B cell (primary cell): Measurements from ENCODE around the gene KLHL17. TPM values are rescaled to one million over a fixed set of nuclear protein-coding genes. Genes with fewer than 3 reads are reported as not detected.

Experiments used
- ATAC-seq: fragments of 200-7000 bp; cut with Tn5 transposase; one replicate; pipeline ENCODE4 v1.10.0; 2021; ENCODE audit warnings: low read depth, mild to moderate bottlenecking, moderate number of reproducible peaks, moderate library complexity
- CTCF ChIA-PET: fragments of 350-600 bp; sonication (Branson Sonifier 250); formaldehyde crosslinking; loops from one replicate; lab custom pipeline; 2021; ENCODE audit warnings: antibody characterized with exemption, inconsistent platforms; lab: Charles Lee
- POLR2A ChIA-PET: fragments of 350-600 bp; sonication (Branson Sonifier 250); formaldehyde crosslinking; loops from one replicate; lab custom pipeline; 2021; ENCODE audit warnings: antibody characterized with exemption; lab: Charles Lee
- DNase-seq: peaks from one replicate; pipeline ENCODE4 v3.0.0; 2013
- H2AFZ ChIP-seq: 2 replicates; pipeline ENCODE4 v1.6.1; 2012; ENCODE audit warnings: mild to moderate bottlenecking, low read depth, low read length; ENCODE audit not compliant: insufficient read depth, poor library complexity, severe bottlenecking
- H3K27ac ChIP-seq, 2 donors: 1 replicate in 1 of 2; 2 replicates in 1 of 2; pipeline ENCODE4 v1.5.1; 2012 to 2013; ENCODE audit warnings: low read length in 2 of 2, mild to moderate bottlenecking in 2 of 2, moderate library complexity in 1 of 2
- H3K27me3 ChIP-seq, 4 experiments: fragments of 200-600 bp in 1 of 4; sonication (generic) in 1 of 4; replicated peaks in 1 of 4; 1 replicate in 2 of 4; 2 replicates in 2 of 4; pipeline versions ENCODE4 v1.6.1 to v1.7.0; 2013 to 2016; ENCODE audit warnings: low read length in 3 of 4, mild to moderate bottlenecking in 2 of 4, mixed read lengths in 1 of 4, moderate library complexity in 1 of 4; ENCODE audit not compliant: insufficient read depth in 4 of 4, control insufficient read depth in 3 of 4; ENCODE audit errors: control extremely low read depth in 1 of 4
- H3K36me3 ChIP-seq, 2 experiments: replicated peaks in 1 of 2; 1 replicate in 1 of 2; 2 replicates in 1 of 2; pipeline versions ENCODE4 v1.6.1 to v1.7.1; 2013; ENCODE audit warnings: low read length in 1 of 2; ENCODE audit not compliant: insufficient read depth in 2 of 2, control insufficient read depth in 1 of 2; ENCODE audit errors: control extremely low read depth in 1 of 2, extremely low read depth in 1 of 2
- H3K4me1 ChIP-seq, 2 donors: fragments of 200-600 bp in 1 of 2; sonication (generic) in 1 of 2; 1 replicate in 1 of 2; 2 replicates in 1 of 2; pipeline versions ENCODE4 v1.5.1 to v1.6.1; 2013 to 2017; ENCODE audit warnings: low read length in 2 of 2; ENCODE audit not compliant: control insufficient read depth in 2 of 2, insufficient read depth in 2 of 2
- H3K4me2 ChIP-seq: replicated peaks from 2 replicates; pipeline ENCODE3; 2012; ENCODE audit warnings: mild to moderate bottlenecking, low read depth, low read length; ENCODE audit not compliant: poor library complexity, severe bottlenecking
- H3K4me3 ChIP-seq, 5 experiments: fragments of 200-600 bp in 1 of 5; sonication (generic) in 1 of 5; 1 replicate in 3 of 5; 2 replicates in 2 of 5; pipeline versions ENCODE4 v1.5.1 to v1.7.0; 2011 to 2016; ENCODE audit warnings: low read length in 4 of 5, mild to moderate bottlenecking in 4 of 5, low read depth in 2 of 5, control low read depth in 1 of 5, moderate library complexity in 1 of 5; ENCODE audit not compliant: insufficient read depth in 1 of 5; ENCODE audit errors: control extremely low read depth in 1 of 5, extremely low read depth in 1 of 5
- H3K79me2 ChIP-seq: fragments of 200-600 bp; sonication (generic); one replicate; pipeline ENCODE4 v1.6.0; 2016; ENCODE audit warnings: low read length; ENCODE audit not compliant: control insufficient read depth, insufficient read depth
- H3K9ac ChIP-seq: fragments of 200-600 bp; sonication (generic); 2 replicates; pipeline ENCODE4 v1.6.1; 2017; ENCODE audit warnings: mild to moderate bottlenecking, low read length, moderate library complexity
- H3K9me3 ChIP-seq, 3 donors: one replicate each; pipeline versions ENCODE4 v1.6.1 to v1.7.1; 2013; ENCODE audit warnings: low read length in 2 of 3; ENCODE audit not compliant: control insufficient read depth in 2 of 3, insufficient read depth in 1 of 3; ENCODE audit errors: control extremely low read depth in 1 of 3
- H4K20me1 ChIP-seq: 2 replicates; pipeline ENCODE4 v1.6.0; 2012; ENCODE audit warnings: mild to moderate bottlenecking, low read length; ENCODE audit not compliant: insufficient read depth, control insufficient read depth, poor library complexity, severe bottlenecking
- H3K27ac Mint-ChIP-seq: one replicate; pipeline ENCODE4 v1.8.0; 2021; ENCODE audit warnings: mixed read lengths
- H3K27me3 Mint-ChIP-seq: one replicate; pipeline ENCODE4 v1.8.0; 2021; ENCODE audit warnings: mixed read lengths
- H3K4me1 Mint-ChIP-seq: one replicate; pipeline ENCODE4 v1.8.0; 2021; ENCODE audit warnings: mixed read lengths
- H3K4me3 Mint-ChIP-seq: one replicate; pipeline ENCODE4 v1.8.0; 2021; ENCODE audit warnings: mixed read lengths
- H3K9me3 Mint-ChIP-seq: one replicate; pipeline ENCODE4 v1.8.0; 2022; ENCODE audit warnings: mixed read lengths; ENCODE audit not compliant: insufficient read depth
- EZH2 ChIP-seq: IDR thresholded peaks from 2 replicates; pipeline ENCODE4 v1.6.1; 2012; ENCODE audit warnings: borderline replicate concordance, low read depth, mild to moderate bottlenecking, moderate library complexity, low read length; ENCODE audit not compliant: insufficient read depth, poor library complexity, severe bottlenecking
- WGBS: methylation state at CpG from one replicate; pipeline ENCODE4 v1.1.5; 2013; ENCODE audit warnings: missing lambda C conversion rate; ENCODE audit not compliant: insufficient coverage; 5-methylcytosine and 5-hydroxymethylcytosine counted together
- intact Hi-C: fragments of 100-400 bp; cut with micrococcal nuclease; formaldehyde crosslinking; loops from one replicate; pipeline ENCODE4 v1.10.0; 2022
- polyA plus RNA-seq: library from polyadenylated mRNA; depleted of rRNA; stranded (reverse); fragments of >200 nt; gene quantifications from 2 replicates; pipeline ENCODE4 v1.2.3, GENCODE V29; 2012
- total RNA-seq, 2 donors: library from RNA; stranded (reverse); fragments of 120-200 nt in 1 of 2; gene quantifications; 1 replicate in 1 of 2; 2 replicates in 1 of 2; pipeline versions ENCODE4 v1.2.3 to v1.2.4, GENCODE V29; 2013 to 2022
- TF ChIP-seq, protein P1 (sequence below): fragments of 200-600 bp; IDR thresholded peaks from one replicate; pipeline ENCODE4 v1.8.0; 2022; ENCODE audit warnings: antibody characterized with exemption, mild to moderate bottlenecking

KLHL17 gene
- total and polyA plus RNA-seq, 2 donors (not counting 1 experiment from before 2014, with no cell fraction given), result 30.1 to 57.5 TPM

DNA sequence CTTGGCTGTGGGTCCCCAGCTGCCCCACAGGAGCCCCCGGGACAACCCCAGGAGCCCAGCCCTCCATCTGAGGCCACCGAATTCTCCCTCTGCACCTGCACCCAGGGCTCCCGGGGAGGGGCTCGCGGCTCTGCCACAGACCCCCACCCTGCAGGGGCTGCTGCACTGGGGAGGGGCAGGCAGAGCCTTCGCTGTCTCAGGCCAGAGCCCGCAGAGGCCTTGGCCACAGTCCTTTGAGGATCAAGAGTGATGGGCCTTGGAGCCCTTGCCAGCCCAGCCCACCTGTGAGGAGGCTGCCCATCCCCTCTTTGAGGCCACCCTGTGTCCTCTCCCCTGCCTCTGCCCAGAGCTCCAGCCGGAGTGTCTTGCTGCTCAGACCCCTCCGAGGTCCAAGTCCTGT, 15.0 kb downstream of the KLHL17 start:
- peaks cover 10% of the 10 kb centered on the region in 2 donors for H3K4me1 ChIP-seq
- intact Hi-C loops, result no loop called here
- no peak overlapping the region for H3K4me3 ChIP-seq
- TF ChIP-seq, protein P1, sequence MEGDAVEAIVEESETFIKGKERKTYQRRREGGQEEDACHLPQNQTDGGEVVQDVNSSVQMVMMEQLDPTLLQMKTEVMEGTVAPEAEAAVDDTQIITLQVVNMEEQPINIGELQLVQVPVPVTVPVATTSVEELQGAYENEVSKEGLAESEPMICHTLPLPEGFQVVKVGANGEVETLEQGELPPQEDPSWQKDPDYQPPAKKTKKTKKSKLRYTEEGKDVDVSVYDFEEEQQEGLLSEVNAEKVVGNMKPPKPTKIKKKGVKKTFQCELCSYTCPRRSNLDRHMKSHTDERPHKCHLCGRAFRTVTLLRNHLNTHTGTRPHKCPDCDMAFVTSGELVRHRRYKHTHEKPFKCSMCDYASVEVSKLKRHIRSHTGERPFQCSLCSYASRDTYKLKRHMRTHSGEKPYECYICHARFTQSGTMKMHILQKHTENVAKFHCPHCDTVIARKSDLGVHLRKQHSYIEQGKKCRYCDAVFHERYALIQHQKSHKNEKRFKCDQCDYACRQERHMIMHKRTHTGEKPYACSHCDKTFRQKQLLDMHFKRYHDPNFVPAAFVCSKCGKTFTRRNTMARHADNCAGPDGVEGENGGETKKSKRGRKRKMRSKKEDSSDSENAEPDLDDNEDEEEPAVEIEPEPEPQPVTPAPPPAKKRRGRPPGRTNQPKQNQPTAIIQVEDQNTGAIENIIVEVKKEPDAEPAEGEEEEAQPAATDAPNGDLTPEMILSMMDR, result no peak
- no peak for TF ChIP-seq EZH2
- H3K27ac ChIP-seq, result no peak overlapping the region
- Mint-ChIP-seq H3K27ac (no peak overlapping the region), H3K9me3 (no peaks in the 10 kb centered on the region), H3K4me3 (peak overlapping the region; percentile 37), H3K27me3 (peaks cover 21% of the 10 kb centered on the region), H3K4me1 (peaks cover 7% of the 10 kb centered on the region)
- WGBS, result 69% methylated on average over 9 of the region's 9 CpGs
- CTCF ChIA-PET, result interaction anchor here (1.2 to 1.5 kb wide), 4 partner anchors 9 to 197 kb away, joined by 3 to 18 read pairs (median 4); partner anchors contain the start of gene PLEKHN1
- POLR2A ChIA-PET, result interaction anchor here (1.5 kb wide), 1 partner anchor 16 kb away, joined by 5 read pairs; the partner anchor contains the start of gene NOC2L
- H3K9ac ChIP-seq, result no peak overlapping the region
- no peaks in the 10 kb centered on the region for H4K20me1 ChIP-seq
- no peak overlapping the region for H2AFZ ChIP-seq
- DNase-seq (no peak), ATAC-seq (no peak)
- peak overlapping the region; percentile 66 for H3K4me2 ChIP-seq
- H3K9me3 ChIP-seq, result peaks cover 0 to 17% (median 0%) of the 10 kb centered on the region in 3 donors
- H3K36me3 ChIP-seq, result no peaks in the 10 kb centered on the region
- no peaks in the 10 kb centered on the region for H3K79me2 ChIP-seq
- peaks cover 0 to 62% (median 17%) of the 10 kb centered on the region in 4 experiments for H3K27me3 ChIP-seq
